MCF 10A (cell line): ENCODE measurements around the gene MCTP1. TPM values are rescaled to one million over a fixed set of nuclear protein-coding genes. Genes with fewer than 3 reads are reported as not detected.

Experiments used
- BruUV-seq: library from RNA; stranded (reverse); fragments of 400-500 nt; replicated peaks from 2 replicates; lab custom pipeline; 2021; lab: Mats Ljungman, UMichigan
- CTCF ChIA-PET: fragments of 300-600 bp; sonication (Branson Sonifier 250); formaldehyde crosslinking; extraction: SDS; loops from one replicate; lab custom pipeline; 2021; ENCODE audit warnings: antibody characterized with exemption, inconsistent platforms; lab: Yijun Ruan, JAX
- POLR2A ChIA-PET: fragments of 300-600, 350-650 bp; sonication (Branson Sonifier 250); formaldehyde crosslinking; extraction: SDS; loops from one replicate; lab custom pipeline; 2020; ENCODE audit warnings: antibody characterized with exemption, inconsistent platforms; lab: Yijun Ruan, JAX
- DNase-seq: peaks from one replicate; pipeline ENCODE4 v3.0.0-alpha.2; 2018; ENCODE audit not compliant: unreplicated experiment
- H3K27ac Mint-ChIP-seq: one replicate; pipeline ENCODE4 v1.8.0; 2022; ENCODE audit warnings: mild to moderate bottlenecking, low read depth, mixed read lengths; ENCODE audit not compliant: unreplicated experiment
- H3K27me3 Mint-ChIP-seq: one replicate; pipeline ENCODE4 v1.8.0; 2022; ENCODE audit warnings: mixed read lengths; ENCODE audit not compliant: insufficient read depth, unreplicated experiment
- H3K36me3 Mint-ChIP-seq: one replicate; pipeline ENCODE4 v1.8.0; 2022; ENCODE audit warnings: mild to moderate bottlenecking, moderate library complexity, mixed read lengths; ENCODE audit not compliant: insufficient read depth, unreplicated experiment
- H3K4me1 Mint-ChIP-seq: one replicate; pipeline ENCODE4 v1.8.0; 2022; ENCODE audit warnings: mixed read lengths; ENCODE audit not compliant: insufficient read depth, unreplicated experiment
- H3K4me3 Mint-ChIP-seq: one replicate; pipeline ENCODE4 v1.8.0; 2022; ENCODE audit warnings: mild to moderate bottlenecking, moderate library complexity, mixed read lengths; ENCODE audit not compliant: unreplicated experiment
- H3K9me3 Mint-ChIP-seq: one replicate; pipeline ENCODE4 v1.8.0; 2022; ENCODE audit warnings: mixed read lengths; ENCODE audit not compliant: unreplicated experiment
- intact Hi-C: fragments of 100-400 bp; cut with micrococcal nuclease; formaldehyde crosslinking; loops from 2 replicates; pipeline ENCODE4 v1.14.1; 2022
- total RNA-seq: library from RNA; stranded (reverse); gene quantifications from 2 replicates; pipeline ENCODE4 v1.2.3, GENCODE V29; 2022
- TF ChIP-seq, protein P1 (sequence below): fragments of 200-600 bp; IDR thresholded peaks from one replicate; pipeline ENCODE4 v1.8.0; 2022; ENCODE audit warnings: antibody characterized with exemption, mild to moderate bottlenecking; ENCODE audit not compliant: unreplicated experiment

The MCTP1 gene
- total RNA-seq, 1 experiment from 2014 or later, result 40.3 TPM

GRCh38 chr5:95241161-95241560, 43.7 kb downstream of the MCTP1 start:
- DNase-seq, result no peak
- no peak overlapping the region for H3K27ac Mint-ChIP-seq
- intact Hi-C loops, result no loop called here
- no peak overlapping the region for H3K4me3 Mint-ChIP-seq
- peaks cover 16% of the 10 kb centered on the region for H3K27me3 Mint-ChIP-seq
- BruUV-seq, result no TSS peak
- H3K4me1 Mint-ChIP-seq, result peaks cover 6% of the 10 kb centered on the region
- no peaks in the 10 kb centered on the region for H3K36me3 Mint-ChIP-seq
- TF ChIP-seq, protein P1, sequence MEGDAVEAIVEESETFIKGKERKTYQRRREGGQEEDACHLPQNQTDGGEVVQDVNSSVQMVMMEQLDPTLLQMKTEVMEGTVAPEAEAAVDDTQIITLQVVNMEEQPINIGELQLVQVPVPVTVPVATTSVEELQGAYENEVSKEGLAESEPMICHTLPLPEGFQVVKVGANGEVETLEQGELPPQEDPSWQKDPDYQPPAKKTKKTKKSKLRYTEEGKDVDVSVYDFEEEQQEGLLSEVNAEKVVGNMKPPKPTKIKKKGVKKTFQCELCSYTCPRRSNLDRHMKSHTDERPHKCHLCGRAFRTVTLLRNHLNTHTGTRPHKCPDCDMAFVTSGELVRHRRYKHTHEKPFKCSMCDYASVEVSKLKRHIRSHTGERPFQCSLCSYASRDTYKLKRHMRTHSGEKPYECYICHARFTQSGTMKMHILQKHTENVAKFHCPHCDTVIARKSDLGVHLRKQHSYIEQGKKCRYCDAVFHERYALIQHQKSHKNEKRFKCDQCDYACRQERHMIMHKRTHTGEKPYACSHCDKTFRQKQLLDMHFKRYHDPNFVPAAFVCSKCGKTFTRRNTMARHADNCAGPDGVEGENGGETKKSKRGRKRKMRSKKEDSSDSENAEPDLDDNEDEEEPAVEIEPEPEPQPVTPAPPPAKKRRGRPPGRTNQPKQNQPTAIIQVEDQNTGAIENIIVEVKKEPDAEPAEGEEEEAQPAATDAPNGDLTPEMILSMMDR, result no peak
- no peaks in the 10 kb centered on the region for H3K9me3 Mint-ChIP-seq
- POLR2A ChIA-PET, result no interaction called here
- CTCF ChIA-PET, result interaction anchor here (1.0 to 7.1 kb wide), 7 partner anchors 12 to 300 kb away, joined by 3 to 117 read pairs (median 3); no protein-coding TSS in a partner anchor

- no peaks in the 10 kb centered on the region for H3K36me3 Mint-ChIP-seq
- ChIA-PET POLR2A (no interaction called here), CTCF (interaction anchor here (0.6 to 7.1 kb wide), 23 partner anchors 11 to 1087 kb away, joined by 3 to 117 read pairs (median 3); no protein-coding TSS in a partner anchor)
- peaks cover 13% of the 10 kb centered on the region for H3K27me3 Mint-ChIP-seq
- no TSS peak for BruUV-seq
- TF ChIP-seq, protein P1, result peak; percentile 43
- intact Hi-C loops, result loop anchor here (1.0 to 5.0 kb wide), 2 partner anchors 156 to 270 kb away; no protein-coding TSS in a partner anchor
- no peak overlapping the region for H3K4me3 Mint-ChIP-seq
- H3K9me3 Mint-ChIP-seq, result no peaks in the 10 kb centered on the region
- H3K27ac Mint-ChIP-seq, result no peak overlapping the region
- H3K4me1 Mint-ChIP-seq, result peaks cover 6% of the 10 kb centered on the region
- peak; percentile 55 for DNase-seq
These were observed 46.2 kb downstream of the MCTP1 start for GRCh38 chr5:95238560-95239325.

DNA sequence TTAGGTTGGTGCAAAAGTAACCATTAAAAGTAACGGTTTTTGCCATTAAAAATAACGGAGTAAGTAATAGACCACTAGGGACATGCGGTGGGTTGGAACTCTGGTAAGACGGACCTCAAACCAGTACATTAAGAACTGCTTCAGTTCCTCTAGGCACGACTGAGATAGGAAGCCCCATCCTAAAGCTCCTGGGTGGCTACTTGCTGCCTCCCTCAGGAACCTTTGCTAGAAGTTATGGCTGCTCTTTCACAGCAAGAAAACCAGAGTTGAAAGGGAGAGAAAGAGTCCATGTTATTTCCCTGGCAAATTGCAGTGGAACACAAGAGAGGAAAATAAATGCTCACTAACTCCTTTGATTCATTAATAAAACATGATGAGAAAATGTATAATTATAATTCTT, 47.6 kb downstream of the MCTP1 start:
- ChIA-PET CTCF (interaction anchor here (0.8 to 7.1 kb wide), 2 partner anchors 10 to 270 kb away, joined by 6 to 117 read pairs; no protein-coding TSS in a partner anchor), POLR2A (interaction anchor here (0.6 kb wide), 1 partner anchor 137 kb away, joined by 3 read pairs; no protein-coding TSS in a partner anchor)
- H3K4me1 Mint-ChIP-seq, result peaks cover 6% of the 10 kb centered on the region
- H3K27me3 Mint-ChIP-seq, result no peaks in the 10 kb centered on the region
- H3K27ac Mint-ChIP-seq, result no peak overlapping the region
- no peak overlapping the region for H3K4me3 Mint-ChIP-seq
- TF ChIP-seq, protein P1, result no peak
- DNase-seq, result no peak
- H3K36me3 Mint-ChIP-seq, result no peaks in the 10 kb centered on the region
- H3K9me3 Mint-ChIP-seq, result no peaks in the 10 kb centered on the region
- no TSS peak for BruUV-seq
- intact Hi-C loops, result loop anchor here (5.0 kb wide), 1 partner anchor 155 kb away; no protein-coding TSS in a partner anchor

DNA sequence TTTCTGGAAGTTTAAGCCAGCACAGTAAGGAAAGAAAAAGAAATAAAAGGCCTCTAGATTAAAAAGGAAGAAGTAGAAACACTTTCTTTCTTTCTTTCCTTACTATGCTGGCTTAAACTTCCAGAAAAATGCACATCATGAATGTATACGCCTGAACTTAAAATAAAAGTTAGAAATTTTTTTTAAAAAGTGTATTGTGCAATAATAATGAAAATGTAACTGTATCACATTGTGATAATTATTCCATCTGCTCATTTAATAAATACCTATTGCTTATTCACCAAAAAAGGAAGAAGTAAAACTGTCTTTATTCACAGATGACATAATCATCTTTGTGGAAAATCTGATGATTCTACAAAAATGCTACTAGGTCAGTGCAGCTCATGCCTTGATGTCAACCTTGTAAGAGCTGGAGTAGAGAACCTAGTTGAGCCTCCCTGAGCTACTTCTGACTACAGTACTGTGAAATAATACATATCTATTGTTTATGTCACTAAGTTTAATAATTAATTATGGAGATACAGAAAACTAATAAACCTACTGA, 49.4 kb downstream of the MCTP1 start:
- Mint-ChIP-seq H3K4me1 (peaks cover 6% of the 10 kb centered on the region), H3K36me3 (no peaks in the 10 kb centered on the region), H3K27me3 (no peaks in the 10 kb centered on the region), H3K4me3 (no peak overlapping the region), H3K27ac (no peak overlapping the region), H3K9me3 (no peaks in the 10 kb centered on the region)
- TF ChIP-seq, protein P1, result no peak
- CTCF ChIA-PET, result interaction anchor here (0.6 to 7.1 kb wide), 2 partner anchors 129 to 268 kb away, joined by 3 to 117 read pairs; no protein-coding TSS in a partner anchor
- POLR2A ChIA-PET, result no interaction called here
- DNase-seq, result no peak
- intact Hi-C loops, result loop anchor here (5.0 kb wide), 1 partner anchor 153 kb away; no protein-coding TSS in a partner anchor
- BruUV-seq, result no TSS peak
